Small intestine (tissue), 7 donors: ENCODE data around the gene MYL5. TPM values are rescaled to one million over a fixed set of nuclear protein-coding genes. Genes with fewer than 3 reads are reported as not detected.
"Not testable (repeated sequence)": the region's sequence is repeated elsewhere in the genome, so short reads cannot be mapped to it uniquely, and the experiment has no call there.

Experiments
- DNase-seq, 2 donors: peaks; one replicate each; pipeline versions ENCODE4 v3.0.0 to v3.0.0-alpha.2; 2013
- FAIRE-seq: peaks from 2 replicates; lab custom pipeline; 2012; peaks lifted over from hg19 to GRCh38; lab: Jason Lieb, UNC
- H3K27ac ChIP-seq, 3 donors: one replicate each; pipeline ENCODE4 v1.5.1; 2013; ENCODE audit warnings: low read length in 2 of 3, mild to moderate bottlenecking in 2 of 3, control low read depth in 1 of 3, inconsistent platforms in 1 of 3, low read depth in 1 of 3, moderate library complexity in 1 of 3
- H3K27me3 ChIP-seq, 3 donors: one replicate each; pipeline ENCODE4 v1.6.1; 2013; ENCODE audit warnings: low read length in 3 of 3, inconsistent platforms in 1 of 3; ENCODE audit not compliant: control insufficient read depth in 3 of 3, insufficient read depth in 3 of 3
- H3K36me3 ChIP-seq, 3 donors: one replicate each; pipeline ENCODE4 v1.6.1; 2013; ENCODE audit warnings: low read length in 3 of 3, inconsistent platforms in 1 of 3, low read depth in 1 of 3, mild to moderate bottlenecking in 1 of 3, moderate library complexity in 1 of 3; ENCODE audit not compliant: control insufficient read depth in 3 of 3, insufficient read depth in 2 of 3
- H3K4me1 ChIP-seq, 3 donors: one replicate each; pipeline ENCODE4 v1.6.1; 2013; ENCODE audit warnings: low read length in 2 of 3, inconsistent platforms in 1 of 3, low read depth in 1 of 3, mild to moderate bottlenecking in 1 of 3, moderate library complexity in 1 of 3; ENCODE audit not compliant: control insufficient read depth in 3 of 3, insufficient read depth in 2 of 3
- H3K4me3 ChIP-seq, 3 donors: one replicate each; pipeline ENCODE4 v1.5.1; 2013; ENCODE audit warnings: low read length in 3 of 3, control low read depth in 1 of 3, inconsistent platforms in 1 of 3, low read depth in 1 of 3, mild to moderate bottlenecking in 1 of 3, moderate library complexity in 1 of 3
- H3K9me3 ChIP-seq, 2 donors: one replicate each; pipeline ENCODE4 v1.6.1; 2013; ENCODE audit warnings: low read depth in 1 of 2, low read length in 1 of 2; ENCODE audit not compliant: control insufficient read depth in 2 of 2, insufficient read depth in 1 of 2
- WGBS, 3 donors: extraction: QIAGEN DNeasy Blood & Tissue Kit; methylation state at CpG; one replicate each; pipeline ENCODE4 v1.1.7; 2013; 5-methylcytosine and 5-hydroxymethylcytosine counted together
- polyA plus RNA-seq, 4 donors: library from polyadenylated mRNA; stranded (reverse) in 3 of 4; unstranded in 1 of 4; fragments of 200-250 nt in 3 of 4; fragments of 120-200 nt in 1 of 4; gene quantifications; one replicate each; pipeline versions ENCODE4 v1.2.1 to v1.2.3, GENCODE V29; 2013
- donor health status: healthy with polysubstance abuse.
- donor health status: control.
- donor health status: control.
- donor health status: Bipolar disorder and iron deficiency.
- donor health status: healthy.

The MYL5 gene
- polyA plus RNA-seq, 4 donors: 36.1 to 316 (median 159) TPM

DNA sequence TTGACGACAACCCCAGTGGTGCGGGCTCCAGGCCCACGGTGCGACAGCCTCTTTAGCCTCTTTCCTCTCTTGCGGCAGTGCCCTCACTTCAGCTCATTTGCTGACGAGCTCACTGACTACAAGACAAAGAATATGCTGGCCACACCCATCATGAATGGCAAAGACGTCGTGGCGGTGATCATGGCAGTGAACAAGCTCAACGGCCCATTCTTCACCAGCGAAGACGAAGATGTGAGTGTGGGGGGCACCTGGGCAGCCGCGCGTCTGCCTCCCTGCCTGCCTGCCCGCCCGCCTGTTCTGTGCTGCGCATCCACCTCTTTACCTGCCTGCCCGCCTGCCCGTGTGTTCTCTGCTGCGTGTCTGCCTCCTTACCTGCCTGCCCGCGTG, 39.8 kb upstream of the MYL5 start:
- no peak for DNase-seq
- no peak for FAIRE-seq
- WGBS, 3 donors: 73 to 79% (median 74%) methylated on average over 17 to 23 of the region's 23 CpGs
- Histone ChIP-seq H3K4me1 (no peaks in the 10 kb centered on the region), H3K4me3 (no peak overlapping the region), H3K36me3 (no peaks in the 10 kb centered on the region), H3K9me3 (peaks cover 0 to 13% of the 10 kb centered on the region in 2 donors), H3K27me3 (no peaks in the 10 kb centered on the region), H3K27ac (no peak overlapping the region)

DNA sequence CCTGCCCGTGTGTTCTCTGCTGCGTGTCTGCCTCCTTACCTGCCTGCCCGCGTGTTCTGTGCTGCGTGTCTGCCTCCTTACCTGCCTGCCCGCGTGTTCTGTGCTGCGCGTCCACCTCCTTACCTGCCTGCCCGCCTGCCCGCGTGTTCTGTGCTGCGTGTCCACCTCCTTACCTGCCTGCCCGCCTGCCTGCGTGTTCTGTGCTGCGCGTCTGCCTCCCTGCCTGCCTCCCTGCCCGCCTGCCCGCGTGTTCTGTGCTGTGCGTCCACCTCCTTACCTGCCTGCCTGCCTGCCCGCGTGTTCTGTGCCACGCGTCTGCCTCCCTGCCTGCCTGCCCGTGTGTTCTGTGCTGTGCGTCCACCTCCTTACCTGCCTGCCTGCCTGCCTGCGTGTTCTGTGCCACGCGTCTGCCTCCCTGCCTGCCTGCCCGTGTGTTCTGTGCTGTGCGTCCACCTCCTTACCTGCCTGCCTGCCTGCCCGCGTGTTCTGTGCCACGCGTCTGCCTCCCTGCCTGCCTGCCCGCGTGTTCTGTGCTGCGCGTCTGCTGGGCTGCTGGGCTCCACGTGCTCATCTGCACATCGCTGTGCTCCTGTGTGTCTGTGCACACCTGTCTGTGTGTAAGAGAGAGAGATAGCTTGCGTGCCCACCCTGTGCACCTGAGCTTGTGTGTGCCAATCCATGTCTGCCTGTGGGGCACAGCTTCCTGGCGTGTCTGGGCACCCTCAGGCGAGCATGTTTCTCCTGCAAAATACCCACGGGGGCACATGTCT, 39.1 kb upstream of the MYL5 start:
- H3K4me1 ChIP-seq, H3K4me3 ChIP-seq, H3K36me3 ChIP-seq, DNase-seq, FAIRE-seq, H3K27ac ChIP-seq, H3K27me3 ChIP-seq: not testable (repeated sequence)
- H3K9me3 ChIP-seq: peaks cover 0 to 13% of the 10 kb centered on the region in 2 donors
- WGBS, 3 donors: 89 to 93% (median 92%) methylated on average over 37 to 46 of the region's 46 CpGs

DNA sequence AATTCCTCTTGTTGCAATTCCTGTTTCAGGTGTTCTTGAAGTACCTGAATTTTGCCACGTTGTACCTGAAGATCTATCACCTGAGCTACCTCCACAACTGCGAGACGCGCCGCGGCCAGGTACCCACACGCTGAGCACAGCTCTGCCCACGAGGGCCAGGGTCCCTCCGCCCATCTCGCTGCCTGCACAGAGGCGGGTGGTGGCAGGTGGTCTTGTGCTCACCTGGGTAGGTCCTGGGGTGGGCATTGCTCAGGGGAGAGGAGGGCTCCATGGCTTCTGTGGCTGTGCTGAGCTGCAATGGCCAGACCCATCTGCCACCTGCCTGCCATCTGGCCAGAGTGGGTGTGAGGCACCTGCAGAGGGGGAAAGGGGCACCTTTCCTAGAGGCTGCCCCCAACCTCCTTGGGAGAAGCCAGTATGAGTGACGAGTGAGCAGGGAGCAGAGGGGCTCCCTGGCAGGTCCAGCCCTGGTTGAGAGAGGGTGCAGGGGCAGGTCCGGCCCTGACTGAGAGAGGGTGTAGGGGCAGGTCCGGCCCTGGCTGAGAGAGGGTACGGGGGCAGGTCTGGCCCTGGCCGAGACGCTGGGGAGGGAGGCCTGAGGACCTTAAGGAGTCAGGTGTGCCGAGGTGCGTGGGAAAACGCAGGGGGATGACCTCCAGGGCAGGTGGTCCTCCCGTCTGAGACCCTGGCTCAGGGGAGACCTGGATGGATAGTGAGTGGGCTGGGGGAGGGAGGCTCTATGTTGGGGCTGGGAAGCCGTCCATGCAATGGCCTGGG, 38.3 kb upstream of the MYL5 start:
- FAIRE-seq: no peak
- DNase-seq: no peak

GRCh38 chr4:636628-637159, 37.6 kb upstream of the MYL5 start:
- peaks cover 0 to 16% of the 10 kb centered on the region in 2 donors for H3K9me3 ChIP-seq
- no peaks in the 10 kb centered on the region for H3K4me1 ChIP-seq
- 73 to 75% (median 73%) methylated on average over 13 of the region's 13 CpGs for WGBS, 3 donors
- no peak overlapping the region for H3K27ac ChIP-seq
- no peaks in the 10 kb centered on the region for H3K36me3 ChIP-seq
- no peak for DNase-seq
- H3K4me3 ChIP-seq: no peak overlapping the region
- FAIRE-seq: no peak
- H3K27me3 ChIP-seq: no peaks in the 10 kb centered on the region

More for the DNA sequence above, 38.3 kb upstream of the MYL5 start:
- H3K9me3 ChIP-seq: peaks cover 0 to 13% of the 10 kb centered on the region in 2 donors
- no peaks in the 10 kb centered on the region for H3K4me1 ChIP-seq
- no peaks in the 10 kb centered on the region for H3K36me3 ChIP-seq
- no peaks in the 10 kb centered on the region for H3K27me3 ChIP-seq
- H3K27ac ChIP-seq: no peak overlapping the region
- H3K4me3 ChIP-seq: no peak overlapping the region
- 87 to 88% (median 87%) methylated on average over 22 of the region's 22 CpGs for WGBS, 3 donors

DNA sequence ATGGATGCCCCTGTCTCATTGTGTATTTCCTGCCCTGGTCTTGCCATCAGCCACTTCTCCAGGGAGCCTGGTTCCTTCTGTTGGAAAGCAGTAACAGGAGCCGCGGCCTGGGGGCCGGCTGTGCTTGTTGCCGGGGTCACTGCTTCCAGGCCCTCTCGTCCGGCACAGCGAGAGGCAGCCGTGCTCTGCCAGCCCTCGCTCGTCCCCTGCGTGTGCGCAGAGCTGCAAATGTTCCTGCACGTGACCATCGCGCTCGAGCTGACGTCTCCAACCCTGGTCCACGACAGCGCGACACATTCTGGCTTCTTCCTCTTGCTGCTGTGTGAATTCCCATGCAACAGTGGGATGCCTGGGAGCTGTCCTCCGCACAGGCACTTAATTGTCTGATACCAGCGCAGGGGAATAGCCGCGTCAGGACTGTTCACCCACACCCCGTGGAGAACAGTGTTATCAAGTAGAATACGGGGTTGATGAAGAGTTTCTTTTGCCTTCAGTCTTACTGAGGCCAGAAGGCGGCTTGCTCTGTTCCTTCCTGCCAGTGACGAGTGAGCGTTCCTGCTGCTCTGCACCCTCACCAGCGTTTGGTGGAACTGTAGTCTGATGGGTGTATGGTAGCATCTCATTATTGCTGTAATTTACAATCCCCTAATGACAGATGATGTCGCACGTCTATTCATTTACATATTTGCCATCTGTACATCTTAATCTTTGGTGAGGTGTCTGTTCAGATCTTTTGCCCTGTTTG, 36.6 kb upstream of the MYL5 start:
- DNase-seq (no peak), FAIRE-seq (no peak)
- H3K36me3 ChIP-seq: no peaks in the 10 kb centered on the region
- H3K27ac ChIP-seq: no peak overlapping the region
- no peaks in the 10 kb centered on the region for H3K27me3 ChIP-seq
- no peak overlapping the region for H3K4me3 ChIP-seq
- peaks cover 0 to 6% of the 10 kb centered on the region in 2 donors for H3K9me3 ChIP-seq
- no peaks in the 10 kb centered on the region for H3K4me1 ChIP-seq
- WGBS, 3 donors: 72 to 78% (median 76%) methylated on average over 32 of the region's 32 CpGs

- not testable (repeated sequence) for H3K27me3 ChIP-seq, H3K9me3 ChIP-seq, H3K36me3 ChIP-seq, H3K4me1 ChIP-seq, FAIRE-seq, H3K4me3 ChIP-seq, H3K27ac ChIP-seq, DNase-seq
- WGBS, 3 donors: 86 to 91% (median 89%) methylated on average over 6 of the region's 6 CpGs
Measured at GRCh38 chr4:642366-642765, 32.0 kb upstream of the MYL5 start.

DNA sequence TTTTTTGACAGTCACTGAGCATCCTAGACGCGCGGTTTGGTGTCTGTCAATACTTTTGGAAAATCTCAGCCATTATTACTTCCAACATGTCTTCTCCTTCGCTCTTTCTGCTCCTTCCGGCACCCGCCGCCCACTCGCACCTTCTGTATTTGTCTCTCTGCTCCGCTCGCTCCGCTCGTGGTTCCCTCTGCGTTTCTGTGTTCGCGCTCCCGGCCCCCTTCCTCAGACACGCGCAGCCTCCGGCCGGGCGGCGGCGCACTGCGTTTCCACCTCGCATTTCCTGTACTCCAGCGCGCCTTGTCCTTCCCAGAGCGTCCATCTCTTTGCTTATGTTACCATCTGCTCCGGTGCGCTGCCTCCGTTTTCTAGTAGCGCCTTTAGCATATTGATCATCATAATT, 27.9 kb upstream of the MYL5 start:
- Histone ChIP-seq H3K4me3 (no peak overlapping the region), H3K27me3 (peaks cover 0 to 28% (median 2%) of the 10 kb centered on the region in 3 donors), H3K4me1 (no peaks in the 10 kb centered on the region), H3K27ac (no peak overlapping the region), H3K9me3 (peaks cover 0 to 3% of the 10 kb centered on the region in 2 donors), H3K36me3 (no peaks in the 10 kb centered on the region)
- FAIRE-seq (no peak), DNase-seq (no peak)
- WGBS, 3 donors: 76 to 82% (median 79%) methylated on average over 32 of the region's 32 CpGs

GRCh38 chr4:647481-647880, 26.9 kb upstream of the MYL5 start:
- peaks cover 0 to 37% (median 5%) of the 10 kb centered on the region in 3 donors for H3K27me3 ChIP-seq
- no peak for FAIRE-seq

More at GRCh38 chr4:647481-647880, 26.9 kb upstream of the MYL5 start:
- Histone ChIP-seq H3K4me1 (no peaks in the 10 kb centered on the region), H3K36me3 (no peaks in the 10 kb centered on the region), H3K27ac (no peak overlapping the region), H3K9me3 (no peaks in the 10 kb centered on the region), H3K4me3 (no peak overlapping the region)
- WGBS, 3 donors: 57 to 68% (median 63%) methylated on average over 13 of the region's 13 CpGs
- DNase-seq: no peak
